PC-3 (cell line): ENCODE results near the gene SPNS3. TPM values are rescaled to one million over a fixed set of nuclear protein-coding genes. Genes with fewer than 3 reads are reported as not detected.

Experiments
- ATAC-seq: fragments of 200-7000 bp; cut with Tn5 transposase; 2 replicates; pipeline ENCODE4 v1.9.1; 2020; ENCODE audit warnings: mild to moderate bottlenecking, moderate library complexity
- BruUV-seq: library from RNA; stranded (reverse); fragments of 400-500 nt; replicated peaks from 2 replicates; lab custom pipeline; 2021; lab: Mats Ljungman, UMichigan
- CTCF ChIA-PET: fragments of 300-600 bp; sonication (Branson Sonifier 250); formaldehyde crosslinking; loops from one replicate; lab custom pipeline; 2022; ENCODE audit warnings: antibody characterized with exemption; lab: Charles Lee
- POLR2A ChIA-PET: fragments of 300-600 bp; sonication (Branson Sonifier 250); formaldehyde crosslinking; loops from one replicate; lab custom pipeline; 2022; ENCODE audit warnings: antibody characterized with exemption; ENCODE audit not compliant: unreplicated experiment; lab: Charles Lee
- DNase-seq: peaks from one replicate; pipeline ENCODE4 v3.0.0-alpha.2; 2015
- H2AFZ ChIP-seq: fragments of 300-600 bp; sonication (generic); 2 replicates; pipeline ENCODE4 v1.6.0; 2016; ENCODE audit warnings: antibody characterized with exemption, low read length
- H3F3A ChIP-seq: fragments of 300-600 bp; sonication (generic); one replicate; pipeline ENCODE4 v1.6.0; 2017; ENCODE audit warnings: antibody characterized with exemption, low read length, control low read depth, mild to moderate bottlenecking; ENCODE audit not compliant: unreplicated experiment
- H3K27ac ChIP-seq: fragments of 300-600 bp; sonication (generic); 2 replicates; pipeline ENCODE4 v1.5.1; 2016; ENCODE audit warnings: mild to moderate bottlenecking, low read length
- H3K27me3 ChIP-seq: fragments of 300-600 bp; sonication (generic); 2 replicates; pipeline ENCODE4 v1.6.1; 2016; ENCODE audit warnings: low read length, mixed read lengths
- H3K36me3 ChIP-seq: fragments of 300-600 bp; sonication (generic); 2 replicates; pipeline ENCODE4 v1.6.1; 2016; ENCODE audit warnings: low read depth, mixed run types, low read length, mixed read lengths
- H3K4me1 ChIP-seq: fragments of 300-600 bp; sonication (generic); 2 replicates; pipeline ENCODE4 v1.5.1; 2016; ENCODE audit warnings: low read length; ENCODE audit not compliant: insufficient read depth
- H3K4me2 ChIP-seq: fragments of 300-600 bp; sonication (generic); 2 replicates; pipeline ENCODE4 v1.6.0; 2016; ENCODE audit warnings: low read length
- H3K4me3 ChIP-seq: fragments of 300-600 bp; sonication (generic); 2 replicates; pipeline ENCODE4 v1.5.1; 2016; ENCODE audit warnings: mild to moderate bottlenecking, low read length, mixed read lengths
- H3K79me2 ChIP-seq: fragments of 300-600 bp; sonication (generic); 2 replicates; pipeline ENCODE4 v1.6.1; 2017; ENCODE audit warnings: low read length, mixed read lengths
- H3K9ac ChIP-seq: fragments of 300-600 bp; sonication (generic); 2 replicates; pipeline ENCODE4 v1.6.0; 2016; ENCODE audit warnings: mild to moderate bottlenecking, low read length
- H3K9me2 ChIP-seq: fragments of 300-600 bp; sonication (generic); replicated peaks from 2 replicates; pipeline ENCODE4 v1.6.1; 2016; ENCODE audit warnings: mixed run types, low read length, mixed read lengths
- H3K9me3 ChIP-seq: fragments of 300-600 bp; sonication (generic); 2 replicates; pipeline ENCODE4 v1.6.1; 2016; ENCODE audit warnings: low read length, mixed read lengths
- H4K20me1 ChIP-seq: fragments of 300-600 bp; sonication (generic); 2 replicates; pipeline ENCODE4 v1.6.1; 2016; ENCODE audit warnings: low read length, mixed read lengths
- EZH2 ChIP-seq: fragments of 300-600 bp; sonication (generic); IDR thresholded peaks from one replicate; pipeline ENCODE4 v1.6.1; 2017; ENCODE audit warnings: antibody characterized with exemption, mild to moderate bottlenecking, low read length; ENCODE audit not compliant: unreplicated experiment
- EZH2phosphoT487 ChIP-seq: fragments of 300-600 bp; sonication (generic); IDR thresholded peaks from 2 replicates; pipeline ENCODE4 v1.6.1; 2018; ENCODE audit warnings: mild to moderate bottlenecking, antibody characterized with exemption, low read length, borderline replicate concordance
- intact Hi-C: fragments of 100-400 bp; cut with micrococcal nuclease; formaldehyde crosslinking; loops from 2 replicates; pipeline ENCODE4 v1.9.0; 2023
- total RNA-seq: library from RNA; depleted of rRNA; stranded (reverse); fragments of >200 nt; gene quantifications from 2 replicates; pipeline ENCODE4 v1.2.3, GENCODE V29; 2014
- TF ChIP-seq, protein P1 (sequence below): fragments of 300-600 bp; sonication (generic); conservative IDR thresholded peaks from 2 replicates; pipeline ENCODE4 v1.5.1; 2017; ENCODE audit warnings: antibody characterized with exemption, low read depth, mild to moderate bottlenecking, low read length

The SPNS3 gene
- total RNA-seq, 1 experiment from 2014 or later = 0.69 TPM

DNA sequence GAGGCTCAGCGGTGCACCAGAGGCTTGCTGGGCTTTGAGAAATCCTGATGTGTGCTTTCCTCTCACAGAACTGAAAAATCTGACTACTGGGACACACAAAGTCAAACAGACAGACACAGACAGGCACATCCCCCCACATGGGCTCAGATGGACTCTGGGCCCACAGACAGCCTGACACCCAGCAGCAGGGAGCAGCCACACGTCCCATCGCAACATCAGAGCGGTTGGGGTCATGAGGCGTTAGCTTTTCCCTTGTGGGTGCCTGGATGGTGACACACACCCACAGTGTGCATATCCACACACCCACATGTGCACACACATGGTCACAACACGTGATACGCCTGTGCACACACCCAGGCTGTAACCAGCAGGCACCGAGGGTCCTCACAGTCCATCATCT lies 6.3 kb downstream of the SPNS3 start:
- BruUV-seq = no TSS peak
- CTCF ChIA-PET = no interaction called here

DNA sequence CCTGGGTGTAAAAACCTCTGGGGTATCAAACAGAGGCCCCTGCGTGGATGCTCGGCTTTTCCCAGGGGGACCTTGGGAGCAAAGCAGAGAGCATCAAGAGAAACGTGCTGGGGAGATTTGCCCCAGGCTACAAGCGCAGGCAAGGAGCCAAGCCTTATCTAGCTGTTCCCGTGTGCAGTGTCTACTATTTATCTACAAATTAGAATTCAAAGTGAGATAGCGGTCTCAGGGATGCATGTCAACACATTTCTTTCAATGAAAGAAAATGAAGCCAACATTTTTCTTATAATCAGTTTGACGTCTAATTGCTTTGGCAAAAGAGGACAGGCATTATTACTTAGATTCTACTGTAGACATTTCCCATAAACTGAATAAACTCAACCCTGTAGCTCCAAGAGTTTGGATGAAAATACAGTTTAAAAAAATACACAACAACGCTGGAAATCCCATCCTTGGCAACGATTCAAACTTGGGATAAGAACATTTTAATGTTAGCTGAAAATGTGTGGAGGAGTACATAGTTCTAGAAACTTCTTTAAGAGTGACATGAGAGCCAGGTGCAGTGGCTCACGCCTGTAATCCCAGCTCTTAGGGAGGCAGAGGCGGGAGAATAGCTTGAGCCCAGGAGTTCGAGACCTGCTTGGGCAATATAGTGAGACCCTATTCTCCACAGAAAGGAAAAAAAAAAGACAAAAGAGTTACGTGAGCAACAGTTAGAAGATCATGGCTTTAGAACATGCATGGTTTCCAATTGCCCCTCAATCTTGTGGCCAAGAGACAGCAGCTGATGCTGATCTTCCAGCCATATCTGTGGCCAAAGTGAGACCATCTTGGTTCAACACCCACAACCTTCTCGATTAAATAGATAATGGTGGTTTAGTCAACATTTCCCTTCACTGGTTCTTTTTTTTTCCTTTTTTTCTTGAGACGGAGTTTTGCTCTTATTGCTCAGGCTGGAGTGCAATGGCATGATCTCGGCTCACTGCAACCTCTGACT lies 7.2 kb downstream of the SPNS3 start:
- no peak overlapping the region for H3K9ac ChIP-seq
- no peak for DNase-seq
- intact Hi-C loops = no loop called here

More for the DNA sequence above, 6.3 kb downstream of the SPNS3 start:
- Histone ChIP-seq H3K36me3 (no peaks in the 10 kb centered on the region), H3K27me3 (no peaks in the 10 kb centered on the region), H3K9ac (no peak overlapping the region), H3K9me2 (no peaks in the 10 kb centered on the region), H2AFZ (no peak overlapping the region), H3K79me2 (no peaks in the 10 kb centered on the region), H3K4me2 (no peak overlapping the region), H3K9me3 (no peaks in the 10 kb centered on the region), H4K20me1 (no peaks in the 10 kb centered on the region), H3K4me3 (no peak overlapping the region), H3F3A (no peaks in the 10 kb centered on the region), H3K27ac (no peak overlapping the region), H3K4me1 (peaks cover 7% of the 10 kb centered on the region)
- ATAC-seq (no peak), DNase-seq (no peak)
- POLR2A ChIA-PET = no interaction called here
- intact Hi-C loops = no loop called here
- TF ChIP-seq, protein P1, sequence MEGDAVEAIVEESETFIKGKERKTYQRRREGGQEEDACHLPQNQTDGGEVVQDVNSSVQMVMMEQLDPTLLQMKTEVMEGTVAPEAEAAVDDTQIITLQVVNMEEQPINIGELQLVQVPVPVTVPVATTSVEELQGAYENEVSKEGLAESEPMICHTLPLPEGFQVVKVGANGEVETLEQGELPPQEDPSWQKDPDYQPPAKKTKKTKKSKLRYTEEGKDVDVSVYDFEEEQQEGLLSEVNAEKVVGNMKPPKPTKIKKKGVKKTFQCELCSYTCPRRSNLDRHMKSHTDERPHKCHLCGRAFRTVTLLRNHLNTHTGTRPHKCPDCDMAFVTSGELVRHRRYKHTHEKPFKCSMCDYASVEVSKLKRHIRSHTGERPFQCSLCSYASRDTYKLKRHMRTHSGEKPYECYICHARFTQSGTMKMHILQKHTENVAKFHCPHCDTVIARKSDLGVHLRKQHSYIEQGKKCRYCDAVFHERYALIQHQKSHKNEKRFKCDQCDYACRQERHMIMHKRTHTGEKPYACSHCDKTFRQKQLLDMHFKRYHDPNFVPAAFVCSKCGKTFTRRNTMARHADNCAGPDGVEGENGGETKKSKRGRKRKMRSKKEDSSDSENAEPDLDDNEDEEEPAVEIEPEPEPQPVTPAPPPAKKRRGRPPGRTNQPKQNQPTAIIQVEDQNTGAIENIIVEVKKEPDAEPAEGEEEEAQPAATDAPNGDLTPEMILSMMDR = no peak
- no peak for TF ChIP-seq EZH2phosphoT487
- no peak for TF ChIP-seq EZH2

More for the DNA sequence above, 7.2 kb downstream of the SPNS3 start:
- BruUV-seq = no TSS peak
- Histone ChIP-seq H3K4me1 (peaks cover 8% of the 10 kb centered on the region), H2AFZ (no peak overlapping the region), H3F3A (no peaks in the 10 kb centered on the region), H3K4me3 (no peak overlapping the region), H4K20me1 (no peaks in the 10 kb centered on the region), H3K9me2 (no peaks in the 10 kb centered on the region), H3K9me3 (no peaks in the 10 kb centered on the region), H3K79me2 (no peaks in the 10 kb centered on the region), H3K4me2 (no peak overlapping the region), H3K27ac (no peak overlapping the region), H3K27me3 (no peaks in the 10 kb centered on the region), H3K36me3 (no peaks in the 10 kb centered on the region)
- POLR2A ChIA-PET = interaction anchor here (0.6 kb wide), 1 partner anchor 176 kb away, joined by 4 read pairs; no protein-coding TSS in a partner anchor
- CTCF ChIA-PET = no interaction called here
- no peak for ATAC-seq
- TF ChIP-seq EZH2 (no peak), EZH2phosphoT487 (no peak)
- TF ChIP-seq, protein P1 = no peak
